Measurements from ENCODE around the gene RNF212.

The RNF212 gene

GRCh38 chr4:1022051-1022738, 91.2 kb downstream of the RNF212 start:
- no peak overlapping the region for H3K4me3 ChIP-seq (ENCODE audit: low read depth, low read length)

More at GRCh38 chr4:1022051-1022738, 91.2 kb downstream of the RNF212 start:
- H3K4me2 ChIP-seq (ENCODE audit: low read length), result no peak overlapping the region
- H3K4me1 ChIP-seq, result no peaks in the 10 kb centered on the region
- H2AFZ ChIP-seq, result no peak overlapping the region
- no peaks in the 10 kb centered on the region for H3K9me3 ChIP-seq (ENCODE audit: control insufficient read depth, low read length)
- H3K79me2 ChIP-seq, result no peaks in the 10 kb centered on the region
- H3K27ac ChIP-seq, result no peak overlapping the region
- TF ChIP-seq CTCF (IDR thresholded peaks at IDR 0.05), result no peak
- H3K9ac ChIP-seq, result no peak overlapping the region
- H3K27me3 ChIP-seq (ENCODE audit: control insufficient read depth, insufficient read depth, low read length), result no peaks in the 10 kb centered on the region
- no peaks in the 10 kb centered on the region for H3K36me3 ChIP-seq (ENCODE audit: control insufficient read depth, insufficient read depth, low read length)
